ENCODE data around the gene MSX2. TPM values are rescaled to one million over a fixed set of nuclear protein-coding genes. Genes with fewer than 3 reads are reported as not detected.

The MSX2 gene
- total and polyA plus RNA-seq, 2 donors (not counting 1 experiment from before 2014, with no cell fraction given), result 1.3 to 4.5 TPM

DNA sequence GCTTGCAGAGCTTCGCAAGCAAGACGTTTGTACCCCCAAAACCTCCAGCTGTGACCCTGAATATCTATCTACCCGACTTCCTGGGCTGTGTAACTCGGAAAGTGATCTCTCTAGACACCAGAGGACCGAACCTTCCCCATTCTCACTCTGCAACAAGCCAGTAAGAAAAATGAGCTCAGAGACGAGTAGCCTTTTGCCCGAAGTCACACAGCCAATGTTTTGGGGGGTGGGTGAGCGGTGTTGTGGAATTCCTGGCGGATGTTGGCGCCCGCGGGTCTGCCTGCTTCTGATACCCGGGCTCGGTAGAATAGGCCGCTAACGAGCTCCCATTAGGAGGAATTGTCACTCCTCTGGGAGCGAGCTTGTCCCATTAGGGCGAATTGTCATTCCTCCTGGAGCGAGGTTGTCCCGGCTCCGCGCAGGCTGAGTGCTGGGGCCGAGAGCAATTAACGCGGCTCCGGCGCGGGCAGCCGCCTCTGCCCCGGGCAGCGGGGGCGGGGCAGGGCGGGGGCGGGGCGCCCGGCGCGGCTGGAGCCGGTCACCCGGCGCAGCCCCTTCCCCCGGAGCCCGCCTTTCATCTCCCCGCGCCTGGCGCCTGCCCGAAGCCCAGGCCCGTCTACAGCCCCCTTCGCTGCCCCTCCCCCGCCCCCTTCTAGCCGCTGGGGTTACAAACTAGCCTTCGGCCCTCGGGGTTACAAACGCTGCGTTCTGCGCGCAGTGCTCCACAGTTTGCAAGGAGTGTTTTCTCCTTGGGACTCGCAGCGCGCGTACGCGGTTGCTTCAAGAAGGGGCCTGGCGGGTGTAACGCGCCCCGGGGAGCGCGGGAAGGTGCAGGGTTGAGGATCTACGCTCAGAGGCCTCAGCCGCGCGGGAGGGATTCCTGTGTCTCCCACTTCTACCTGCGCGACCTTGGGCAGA lies 3.5 kb upstream of the MSX2 start:
- Histone ChIP-seq H3K9ac (ENCODE audit: insufficient read depth, low read length) (no peak overlapping the region), H3K9me3 (ENCODE audit: control insufficient read depth, insufficient read depth, low read depth, low read length) (no peaks in the 10 kb centered on the region), H4K20me1 (ENCODE audit: control insufficient read depth, extremely low read depth, insufficient read depth, low read length) (no peaks in the 10 kb centered on the region), H3K36me3 (ENCODE audit: control insufficient read depth, insufficient read depth, low read length) (no peaks in the 10 kb centered on the region), H3K4me3 (replicated peaks in 1 of 4; ENCODE audit: control extremely low read depth in 1 of 4, insufficient read depth in 1 of 4, low read depth in 3 of 4, low read length in 4 of 4) (no peak overlapping the region), H3K4me2 (ENCODE audit: extremely low read depth, insufficient read depth, low read length) (peak overlapping the region; percentile 35), H3K4me1 (ENCODE audit: control insufficient read depth, extremely low read depth, insufficient read depth, low read length) (no peaks in the 10 kb centered on the region), H3K79me2 (ENCODE audit: control insufficient read depth, insufficient read depth, low read length) (no peaks in the 10 kb centered on the region), H3K27me3 (ENCODE audit: control insufficient read depth, insufficient read depth, low read length) (peaks cover 35% of the 10 kb centered on the region), H3K27ac (ENCODE audit: insufficient read depth, low read length) (no peak overlapping the region), H2AFZ (ENCODE audit: low read length) (no peak overlapping the region)
- TF ChIP-seq, protein P1, sequence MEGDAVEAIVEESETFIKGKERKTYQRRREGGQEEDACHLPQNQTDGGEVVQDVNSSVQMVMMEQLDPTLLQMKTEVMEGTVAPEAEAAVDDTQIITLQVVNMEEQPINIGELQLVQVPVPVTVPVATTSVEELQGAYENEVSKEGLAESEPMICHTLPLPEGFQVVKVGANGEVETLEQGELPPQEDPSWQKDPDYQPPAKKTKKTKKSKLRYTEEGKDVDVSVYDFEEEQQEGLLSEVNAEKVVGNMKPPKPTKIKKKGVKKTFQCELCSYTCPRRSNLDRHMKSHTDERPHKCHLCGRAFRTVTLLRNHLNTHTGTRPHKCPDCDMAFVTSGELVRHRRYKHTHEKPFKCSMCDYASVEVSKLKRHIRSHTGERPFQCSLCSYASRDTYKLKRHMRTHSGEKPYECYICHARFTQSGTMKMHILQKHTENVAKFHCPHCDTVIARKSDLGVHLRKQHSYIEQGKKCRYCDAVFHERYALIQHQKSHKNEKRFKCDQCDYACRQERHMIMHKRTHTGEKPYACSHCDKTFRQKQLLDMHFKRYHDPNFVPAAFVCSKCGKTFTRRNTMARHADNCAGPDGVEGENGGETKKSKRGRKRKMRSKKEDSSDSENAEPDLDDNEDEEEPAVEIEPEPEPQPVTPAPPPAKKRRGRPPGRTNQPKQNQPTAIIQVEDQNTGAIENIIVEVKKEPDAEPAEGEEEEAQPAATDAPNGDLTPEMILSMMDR (conservative IDR thresholded peaks at IDR 0.05 in 1 of 2, IDR thresholded peaks at IDR 0.05 in 1 of 2; ENCODE audit: low read depth in 1 of 2, low read length in 2 of 2), result no peak
- TF ChIP-seq EZH2 (IDR thresholded peaks at IDR 0.05; ENCODE audit: low read length, missing control alignments), result peak; percentile 73
- DNase-seq (ENCODE audit: low read depth in 2 of 2), result peak in 1 of 2 donors; percentile 20

DNA sequence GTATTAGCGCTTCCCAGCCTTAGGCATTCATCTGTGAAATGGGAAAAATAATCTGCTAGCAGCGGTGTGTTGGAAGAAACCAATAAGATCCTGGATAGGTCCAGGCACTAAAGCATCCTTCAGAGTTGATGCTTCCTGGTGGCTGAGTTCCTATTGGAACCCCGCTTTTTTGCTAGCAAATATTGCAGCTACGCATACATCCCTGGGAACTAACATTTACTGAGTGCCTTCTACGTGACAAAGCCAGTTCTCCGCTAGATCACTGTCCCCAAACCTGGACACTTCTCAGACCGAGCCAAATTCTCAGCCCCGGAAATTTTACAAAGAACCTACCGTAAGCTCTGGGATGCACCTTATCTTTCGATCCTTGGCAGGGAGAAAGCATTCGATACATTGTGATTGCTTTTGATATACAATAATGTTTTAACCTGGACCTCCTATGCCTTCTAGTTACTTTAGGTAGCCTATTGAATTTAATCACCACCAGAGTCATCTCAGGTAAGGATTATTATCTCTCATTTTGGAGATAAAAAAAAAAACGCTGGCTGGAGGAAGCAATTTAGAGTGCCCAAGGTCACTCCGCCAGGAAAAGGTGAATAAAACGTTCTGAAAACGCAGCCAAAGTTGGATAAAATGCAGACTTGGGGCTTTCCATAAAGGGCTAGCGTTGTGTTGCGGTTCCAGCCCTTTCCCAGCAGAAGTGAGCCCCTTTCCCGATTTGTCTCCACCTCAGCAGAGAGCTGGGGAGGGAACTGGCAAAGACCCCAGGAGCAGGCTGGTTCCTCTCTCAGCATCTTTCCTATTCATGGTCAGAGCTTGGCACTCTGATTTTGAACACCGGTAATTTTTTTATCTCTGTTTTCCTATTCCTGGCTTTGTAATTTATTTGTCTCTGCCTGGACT lies 2.6 kb upstream of the MSX2 start:
- Histone ChIP-seq H3K27ac (ENCODE audit: insufficient read depth, low read length) (no peak overlapping the region), H3K4me2 (ENCODE audit: extremely low read depth, insufficient read depth, low read length) (peak overlapping the region; percentile 35), H3K36me3 (ENCODE audit: control insufficient read depth, insufficient read depth, low read length) (no peaks in the 10 kb centered on the region), H3K27me3 (ENCODE audit: control insufficient read depth, insufficient read depth, low read length) (peaks cover 35% of the 10 kb centered on the region), H3K9ac (ENCODE audit: insufficient read depth, low read length) (no peak overlapping the region), H3K9me3 (ENCODE audit: control insufficient read depth, insufficient read depth, low read depth, low read length) (no peaks in the 10 kb centered on the region), H3K79me2 (ENCODE audit: control insufficient read depth, insufficient read depth, low read length) (no peaks in the 10 kb centered on the region), H3K4me1 (ENCODE audit: control insufficient read depth, extremely low read depth, insufficient read depth, low read length) (no peaks in the 10 kb centered on the region), H4K20me1 (ENCODE audit: control insufficient read depth, extremely low read depth, insufficient read depth, low read length) (no peaks in the 10 kb centered on the region), H2AFZ (ENCODE audit: low read length) (no peak overlapping the region), H3K4me3 (replicated peaks in 1 of 4; ENCODE audit: control extremely low read depth in 1 of 4, insufficient read depth in 1 of 4, low read depth in 3 of 4, low read length in 4 of 4) (no peak overlapping the region)
- DNase-seq (ENCODE audit: low read depth in 2 of 2), result no peak
- peak; percentile 21 for TF ChIP-seq EZH2 (IDR thresholded peaks at IDR 0.05; ENCODE audit: low read length, missing control alignments)
- TF ChIP-seq, protein P1 (conservative IDR thresholded peaks at IDR 0.05 in 1 of 2, IDR thresholded peaks at IDR 0.05 in 1 of 2; ENCODE audit: low read depth in 1 of 2, low read length in 2 of 2), result no peak

DNA sequence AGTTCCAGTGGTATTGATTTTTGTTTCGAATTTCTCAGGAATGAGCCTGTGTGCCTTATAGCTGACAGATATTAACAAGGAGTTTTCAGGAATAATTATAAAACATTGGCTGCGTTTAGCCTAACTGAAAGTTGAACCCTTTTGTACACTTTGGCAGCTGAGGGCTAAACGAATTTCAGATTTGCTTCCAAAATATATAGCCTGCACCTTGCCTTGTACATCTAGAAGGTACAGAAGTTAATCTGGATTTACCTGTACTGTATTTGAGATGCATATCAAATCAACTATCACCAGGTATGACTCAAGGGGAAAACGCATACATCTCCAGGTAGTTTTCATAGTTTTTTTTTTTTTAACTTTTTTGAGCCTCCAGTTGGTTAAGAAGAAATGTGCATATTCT lies 1.9 kb upstream of the MSX2 start:
- no peak for DNase-seq (ENCODE audit: low read depth in 2 of 2)
- no peaks in the 10 kb centered on the region for H3K4me1 ChIP-seq (ENCODE audit: control insufficient read depth, extremely low read depth, insufficient read depth, low read length)
- H3K36me3 ChIP-seq (ENCODE audit: control insufficient read depth, insufficient read depth, low read length), result no peaks in the 10 kb centered on the region
- H3K9ac ChIP-seq (ENCODE audit: insufficient read depth, low read length), result no peak overlapping the region
- H3K9me3 ChIP-seq (ENCODE audit: control insufficient read depth, insufficient read depth, low read depth, low read length), result no peaks in the 10 kb centered on the region
- no peak overlapping the region for H3K27ac ChIP-seq (ENCODE audit: insufficient read depth, low read length)
- no peaks in the 10 kb centered on the region for H3K79me2 ChIP-seq (ENCODE audit: control insufficient read depth, insufficient read depth, low read length)
- peaks cover 35% of the 10 kb centered on the region for H3K27me3 ChIP-seq (ENCODE audit: control insufficient read depth, insufficient read depth, low read length)
- H3K4me2 ChIP-seq (ENCODE audit: extremely low read depth, insufficient read depth, low read length), result no peak overlapping the region
- no peak overlapping the region for H2AFZ ChIP-seq (ENCODE audit: low read length)
- TF ChIP-seq EZH2 (IDR thresholded peaks at IDR 0.05; ENCODE audit: low read length, missing control alignments), result peak; percentile 4
- TF ChIP-seq, protein P1 (conservative IDR thresholded peaks at IDR 0.05 in 1 of 2, IDR thresholded peaks at IDR 0.05 in 1 of 2; ENCODE audit: low read depth in 1 of 2, low read length in 2 of 2), result no peak
- H4K20me1 ChIP-seq (ENCODE audit: control insufficient read depth, extremely low read depth, insufficient read depth, low read length), result no peaks in the 10 kb centered on the region
- no peak overlapping the region for H3K4me3 ChIP-seq (replicated peaks in 1 of 4; ENCODE audit: control extremely low read depth in 1 of 4, insufficient read depth in 1 of 4, low read depth in 3 of 4, low read length in 4 of 4)

Measured in fibroblast of lung (primary cell).